Mononuclear cell (primary cell): Measurements from ENCODE around the gene GAREM2. TPM values are rescaled to one million over a fixed set of nuclear protein-coding genes. Genes with fewer than 3 reads are reported as not detected.

ENCODE experiments used
- H3K27me3 ChIP-seq: 2 replicates; pipeline ENCODE4 v1.6.0; 2011; ENCODE audit warnings: low read length, control low read depth; ENCODE audit not compliant: insufficient read depth
- H3K4me1 ChIP-seq: 2 replicates; pipeline ENCODE4 v1.5.1; 2011; ENCODE audit warnings: mild to moderate bottlenecking, low read length, control low read depth; ENCODE audit not compliant: insufficient read depth
- H3K4me3 ChIP-seq: 2 replicates; pipeline ENCODE4 v1.5.1; 2011; ENCODE audit warnings: mild to moderate bottlenecking, low read length, moderate library complexity
- H3K9me3 ChIP-seq: 2 replicates; pipeline ENCODE4 v1.5.1; 2011; ENCODE audit warnings: low read depth, mild to moderate bottlenecking, control low read depth, low read length
- total RNA-seq: library from RNA; depleted of rRNA; stranded (reverse); fragments of >200 nt; gene quantifications from one replicate; pipeline ENCODE4 v1.2.3, GENCODE V29; 2012

GAREM2 gene
- total RNA-seq, 1 donor: 1.0 TPM

DNA sequence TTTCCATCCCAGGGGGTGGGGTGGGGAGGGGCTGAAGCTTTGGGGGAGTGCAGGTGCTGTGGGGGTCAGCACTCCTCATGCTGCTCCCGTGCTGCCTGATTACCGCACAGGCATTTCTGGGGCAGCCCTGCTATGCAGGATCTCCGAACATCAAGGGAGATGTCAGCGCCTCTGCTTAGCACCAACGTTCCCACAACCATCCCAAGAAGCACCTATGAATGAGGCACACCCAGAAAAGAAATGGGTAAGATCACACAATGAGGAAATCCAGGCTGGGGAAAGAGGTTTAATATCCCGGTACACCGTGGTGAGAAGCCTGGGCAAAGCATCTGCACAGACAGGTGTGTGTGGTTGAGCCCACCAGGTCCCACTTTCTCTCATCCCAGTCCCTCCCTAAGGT, 17.5 kb downstream of the GAREM2 start:
- H3K27me3 ChIP-seq: no peaks in the 10 kb centered on the region
- no peaks in the 10 kb centered on the region for H3K9me3 ChIP-seq
- H3K4me3 ChIP-seq: no peak overlapping the region
- peaks cover 8% of the 10 kb centered on the region for H3K4me1 ChIP-seq

GRCh38 chr2:26191316-26192159, 18.6 kb downstream of the GAREM2 start:
- Histone ChIP-seq H3K27me3 (no peaks in the 10 kb centered on the region), H3K4me1 (peaks cover 2% of the 10 kb centered on the region), H3K4me3 (no peak overlapping the region), H3K9me3 (no peaks in the 10 kb centered on the region)

GRCh38 chr2:26193578-26194231, 20.8 kb downstream of the GAREM2 start:
- Histone ChIP-seq H3K9me3 (no peaks in the 10 kb centered on the region), H3K27me3 (no peaks in the 10 kb centered on the region), H3K4me1 (peaks cover 14% of the 10 kb centered on the region), H3K4me3 (no peak overlapping the region)

- H3K27me3 ChIP-seq: no peaks in the 10 kb centered on the region
- H3K4me3 ChIP-seq: no peak overlapping the region
- H3K4me1 ChIP-seq: peaks cover 14% of the 10 kb centered on the region
- H3K9me3 ChIP-seq: no peaks in the 10 kb centered on the region
These were observed 22.4 kb downstream of the GAREM2 start for GRCh38 chr2:26195040-26195984.

- Histone ChIP-seq H3K9me3 (no peaks in the 10 kb centered on the region), H3K4me1 (peaks cover 14% of the 10 kb centered on the region), H3K4me3 (no peak overlapping the region), H3K27me3 (no peaks in the 10 kb centered on the region)
These were observed 24.0 kb downstream of the GAREM2 start for GRCh38 chr2:26196683-26197418.

GRCh38 chr2:26197516-26197915, 24.6 kb downstream of the GAREM2 start:
- H3K27me3 ChIP-seq: no peaks in the 10 kb centered on the region
- H3K4me1 ChIP-seq: peaks cover 14% of the 10 kb centered on the region
- no peak overlapping the region for H3K4me3 ChIP-seq
- no peaks in the 10 kb centered on the region for H3K9me3 ChIP-seq

GRCh38 chr2:26202981-26203490, 30.1 kb downstream of the GAREM2 start:
- H3K4me1 ChIP-seq: no peaks in the 10 kb centered on the region

DNA sequence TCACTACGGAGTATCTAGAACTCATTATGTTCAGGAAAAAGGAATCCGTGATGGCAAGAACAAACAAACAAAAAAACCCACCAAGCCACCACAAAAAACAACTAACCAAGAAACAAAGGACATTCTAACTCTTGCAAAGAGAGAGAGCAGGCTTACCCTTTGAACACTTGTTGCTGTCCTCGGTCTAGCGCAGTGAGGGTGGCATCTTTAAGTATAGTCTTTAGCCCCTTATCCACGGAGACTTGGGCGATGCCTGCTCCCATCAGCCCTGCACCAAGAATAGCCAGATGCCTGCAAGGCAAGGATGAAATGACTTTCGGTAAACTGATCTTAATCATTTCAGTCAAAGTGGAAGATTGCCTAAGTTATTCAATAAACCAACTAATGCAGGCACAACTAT, 31.0 kb downstream of the GAREM2 start:
- Histone ChIP-seq H3K9me3 (no peaks in the 10 kb centered on the region), H3K27me3 (no peaks in the 10 kb centered on the region), H3K4me1 (no peaks in the 10 kb centered on the region), H3K4me3 (no peak overlapping the region)

More at GRCh38 chr2:26202981-26203490, 30.1 kb downstream of the GAREM2 start:
- Histone ChIP-seq H3K4me3 (no peak overlapping the region), H3K9me3 (no peaks in the 10 kb centered on the region), H3K27me3 (no peaks in the 10 kb centered on the region)

GRCh38 chr2:26212011-26212410, 39.1 kb downstream of the GAREM2 start:
- no peaks in the 10 kb centered on the region for H3K9me3 ChIP-seq
- no peak overlapping the region for H3K4me3 ChIP-seq

GRCh38 chr2:26214759-26215158, 41.9 kb downstream of the GAREM2 start:
- H3K27me3 ChIP-seq: no peaks in the 10 kb centered on the region
- H3K4me1 ChIP-seq: no peaks in the 10 kb centered on the region
- H3K4me3 ChIP-seq: no peak overlapping the region
- H3K9me3 ChIP-seq: no peaks in the 10 kb centered on the region

More at GRCh38 chr2:26212011-26212410, 39.1 kb downstream of the GAREM2 start:
- H3K27me3 ChIP-seq: no peaks in the 10 kb centered on the region
- H3K4me1 ChIP-seq: no peaks in the 10 kb centered on the region

DNA sequence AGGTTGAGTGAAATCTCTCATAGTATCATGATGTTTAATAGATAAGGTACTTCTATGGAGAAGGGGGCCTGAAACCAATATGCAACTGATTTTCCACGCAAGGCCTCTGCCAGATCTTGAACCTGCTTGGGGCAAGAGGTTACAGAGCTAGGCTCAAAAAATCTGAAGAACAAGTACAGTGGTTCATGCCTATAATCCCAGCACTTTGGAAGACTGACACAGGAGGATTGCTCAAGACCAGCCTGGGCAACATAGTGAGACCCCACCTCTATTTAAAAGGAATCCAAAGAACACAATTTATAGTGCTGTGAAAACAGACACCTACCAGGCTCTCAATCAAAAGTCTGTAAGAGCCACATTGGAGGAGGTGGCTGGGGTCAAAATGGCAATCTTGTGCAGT, 42.9 kb downstream of the GAREM2 start:
- H3K9me3 ChIP-seq: no peaks in the 10 kb centered on the region
- H3K4me3 ChIP-seq: no peak overlapping the region
- H3K4me1 ChIP-seq: no peaks in the 10 kb centered on the region
- H3K27me3 ChIP-seq: no peaks in the 10 kb centered on the region

DNA sequence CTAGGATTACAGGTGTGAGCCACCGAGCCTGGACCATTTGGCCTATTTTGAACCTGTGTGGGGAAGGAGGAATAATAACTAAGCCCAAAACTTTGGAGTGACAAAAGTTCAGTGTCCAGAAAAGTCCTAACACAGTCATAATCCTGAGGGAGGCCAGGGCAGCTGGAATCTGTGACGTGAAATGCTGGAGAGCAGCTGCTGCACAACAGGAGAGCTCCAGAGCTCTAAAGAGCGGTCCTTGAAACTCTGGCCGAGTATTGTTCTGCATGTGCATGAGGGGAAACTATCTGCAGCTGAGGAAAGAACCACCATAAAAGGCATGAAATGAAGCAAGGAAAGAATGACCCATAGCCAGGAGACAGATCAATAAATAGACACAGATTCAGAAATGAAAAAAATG, 43.7 kb downstream of the GAREM2 start:
- H3K9me3 ChIP-seq: no peaks in the 10 kb centered on the region
- no peaks in the 10 kb centered on the region for H3K27me3 ChIP-seq
- no peak overlapping the region for H3K4me3 ChIP-seq
- H3K4me1 ChIP-seq: no peaks in the 10 kb centered on the region

- Histone ChIP-seq H3K4me3 (no peak overlapping the region), H3K9me3 (no peaks in the 10 kb centered on the region), H3K27me3 (no peaks in the 10 kb centered on the region), H3K4me1 (no peaks in the 10 kb centered on the region)
These were observed 44.8 kb downstream of the GAREM2 start for GRCh38 chr2:26217720-26218119.

- Histone ChIP-seq H3K9me3 (no peaks in the 10 kb centered on the region), H3K4me3 (no peak overlapping the region), H3K4me1 (no peaks in the 10 kb centered on the region), H3K27me3 (no peaks in the 10 kb centered on the region)
These were observed 50.1 kb downstream of the GAREM2 start for GRCh38 chr2:26223018-26223417.
